ENCODE results near the gene HENMT1.
"Not testable (repeated sequence)": the region's sequence is repeated elsewhere in the genome, so short reads cannot be mapped to it uniquely, and the experiment has no call there.

The HENMT1 gene

GRCh38 chr1:108678706-108679105 lies 17.8 kb upstream of the HENMT1 start:
- FAIRE-seq, result no peak
- DNase-seq (ENCODE audit: extremely low spot score, insufficient read length, low read depth), result no peak

- no peak for FAIRE-seq
- DNase-seq (ENCODE audit: extremely low spot score, insufficient read length, low read depth), result no peak
Measured at GRCh38 chr1:108671143-108671542, 10.2 kb upstream of the HENMT1 start.

- DNase-seq (ENCODE audit: extremely low spot score, insufficient read length, low read depth) (no peak), FAIRE-seq (no peak)
Measured at GRCh38 chr1:108670131-108670773, 9.4 kb upstream of the HENMT1 start.

GRCh38 chr1:108669679-108670078 lies 8.8 kb upstream of the HENMT1 start:
- no peak for DNase-seq (ENCODE audit: extremely low spot score, insufficient read length, low read depth)
- no peak for FAIRE-seq

- FAIRE-seq (no peak), DNase-seq (ENCODE audit: extremely low spot score, insufficient read length, low read depth) (no peak)
Measured at GRCh38 chr1:108668777-108669176, 7.9 kb upstream of the HENMT1 start.

GRCh38 chr1:108667422-108667821 lies 6.5 kb upstream of the HENMT1 start:
- DNase-seq (ENCODE audit: extremely low spot score, insufficient read length, low read depth); FAIRE-seq: not testable (repeated sequence)

- no peak for DNase-seq (ENCODE audit: extremely low spot score, insufficient read length, low read depth)
- FAIRE-seq, result no peak
Measured at GRCh38 chr1:108665771-108666170, 4.9 kb upstream of the HENMT1 start.

- DNase-seq (ENCODE audit: extremely low spot score, insufficient read length, low read depth), result no peak
- FAIRE-seq, result no peak
Measured at GRCh38 chr1:108665067-108665466, 4.2 kb upstream of the HENMT1 start.

GRCh38 chr1:108664481-108664880 lies 3.6 kb upstream of the HENMT1 start:
- DNase-seq (ENCODE audit: extremely low spot score, insufficient read length, low read depth) (no peak), FAIRE-seq (no peak)

GRCh38 chr1:108663074-108663473 lies 2.2 kb upstream of the HENMT1 start:
- no peak for DNase-seq (ENCODE audit: extremely low spot score, insufficient read length, low read depth)
- no peak for FAIRE-seq

- FAIRE-seq (no peak), DNase-seq (ENCODE audit: extremely low spot score, insufficient read length, low read depth) (no peak)
Measured at GRCh38 chr1:108657356-108658080, 3.4 kb downstream of the HENMT1 start.

GRCh38 chr1:108653431-108654105 lies 7.3 kb downstream of the HENMT1 start:
- DNase-seq (ENCODE audit: extremely low spot score, insufficient read length, low read depth), result no peak
- FAIRE-seq, result no peak

GRCh38 chr1:108646648-108647269 lies 14.1 kb downstream of the HENMT1 start:
- DNase-seq (ENCODE audit: extremely low spot score, insufficient read length, low read depth) (no peak), FAIRE-seq (no peak)

- FAIRE-seq, result no peak
Measured at GRCh38 chr1:108646265-108646647, 14.6 kb downstream of the HENMT1 start.

GRCh38 chr1:108645564-108646184 lies 15.2 kb downstream of the HENMT1 start:
- FAIRE-seq, result no peak

More at GRCh38 chr1:108646265-108646647, 14.6 kb downstream of the HENMT1 start:
- no peak for DNase-seq (ENCODE audit: extremely low spot score, insufficient read length, low read depth)

GRCh38 chr1:108644984-108645383 lies 15.9 kb downstream of the HENMT1 start:
- FAIRE-seq (no peak), DNase-seq (ENCODE audit: extremely low spot score, insufficient read length, low read depth) (no peak)

More at GRCh38 chr1:108645564-108646184, 15.2 kb downstream of the HENMT1 start:
- DNase-seq (ENCODE audit: extremely low spot score, insufficient read length, low read depth), result no peak

- FAIRE-seq, result peak; percentile 67
- peak; percentile 20 for DNase-seq (ENCODE audit: extremely low spot score, insufficient read length, low read depth)
Measured at GRCh38 chr1:108643492-108644335, 17.2 kb downstream of the HENMT1 start.

- not testable (repeated sequence) for DNase-seq (ENCODE audit: extremely low spot score, insufficient read length, low read depth); FAIRE-seq
Measured at GRCh38 chr1:108640863-108641262, 20.0 kb downstream of the HENMT1 start.

- DNase-seq (ENCODE audit: extremely low spot score, insufficient read length, low read depth) (no peak), FAIRE-seq (no peak)
Measured at GRCh38 chr1:108639899-108640560, 20.9 kb downstream of the HENMT1 start.
